Neural progenitor cell (in vitro differentiated cells): ENCODE data around the gene SLC4A2. TPM values are rescaled to one million over a fixed set of nuclear protein-coding genes. Genes with fewer than 3 reads are reported as not detected.

ENCODE experiments used
- DNase-seq: peaks from one replicate; pipeline ENCODE4 v3.0.0-alpha.2; 2016; ENCODE audit warnings: low spot score
- H2AFZ ChIP-seq: fragments of 200-600 bp; sonication (generic); replicated peaks from 2 replicates; pipeline ENCODE4 v1.6.1; 2016; ENCODE audit warnings: antibody characterized with exemption
- H3F3A ChIP-seq: fragments of 200-600 bp; sonication (generic); 2 replicates; pipeline ENCODE4 v1.6.1; 2016; ENCODE audit warnings: antibody characterized with exemption, low read depth
- H3K27ac ChIP-seq: fragments of 200-600 bp; sonication (generic); 2 replicates; pipeline ENCODE4 v1.5.1; 2016; ENCODE audit warnings: mild to moderate bottlenecking
- H3K27me3 ChIP-seq: fragments of 200-600 bp; sonication (generic); 2 replicates; pipeline ENCODE4 v1.6.1; 2016; ENCODE audit warnings: mild to moderate bottlenecking, moderate library complexity
- H3K36me3 ChIP-seq: fragments of 200-600 bp; sonication (generic); 2 replicates; pipeline ENCODE4 v1.5.1; 2016
- H3K4me1 ChIP-seq: fragments of 200-600 bp; sonication (generic); 2 replicates; pipeline ENCODE4 v1.6.1; 2016; ENCODE audit warnings: mixed run types
- H3K4me2 ChIP-seq: fragments of 200-600 bp; sonication (generic); 2 replicates; pipeline ENCODE4 v1.6.1; 2016
- H3K4me3 ChIP-seq: fragments of 200-600 bp; sonication (generic); 2 replicates; pipeline ENCODE4 v1.5.1; 2016
- H3K79me2 ChIP-seq: fragments of 200-600 bp; sonication (generic); 2 replicates; pipeline ENCODE4 v1.6.1; 2016; ENCODE audit warnings: low read depth
- H3K9ac ChIP-seq: fragments of 200-600 bp; sonication (generic); 2 replicates; pipeline ENCODE4 v1.6.1; 2016
- H3K9me3 ChIP-seq: fragments of 200-600 bp; sonication (generic); 2 replicates; pipeline ENCODE4 v1.5.1; 2016; ENCODE audit warnings: low read depth
- H4K20me1 ChIP-seq: fragments of 200-600 bp; sonication (generic); 2 replicates; pipeline ENCODE4 v1.6.1; 2016; ENCODE audit warnings: low read depth
- H3K27ac Mint-ChIP-seq: 3 replicates; pipeline ENCODE4 v1.8.0; 2021; ENCODE audit warnings: mixed read lengths
- H3K27me3 Mint-ChIP-seq: 2 replicates; pipeline ENCODE4 v1.8.0; 2022; ENCODE audit warnings: low read depth, mild to moderate bottlenecking, inconsistent platforms, moderate library complexity, mixed read lengths; ENCODE audit not compliant: insufficient read depth
- H3K36me3 Mint-ChIP-seq: 3 replicates; pipeline ENCODE4 v1.8.0; 2021; ENCODE audit warnings: mixed read lengths
- H3K4me1 Mint-ChIP-seq: 3 replicates; pipeline ENCODE4 v1.8.0; 2021; ENCODE audit warnings: mixed read lengths
- H3K4me3 Mint-ChIP-seq: 3 replicates; pipeline ENCODE4 v1.8.0; 2021; ENCODE audit warnings: mild to moderate bottlenecking, moderate library complexity, mixed read lengths
- H3K9me3 Mint-ChIP-seq: 3 replicates; pipeline ENCODE4 v1.8.0; 2020; ENCODE audit warnings: mixed read lengths
- EZH2 ChIP-seq: fragments of 200-600 bp; sonication (generic); IDR thresholded peaks from 2 replicates; pipeline ENCODE4 v1.6.1; 2017; ENCODE audit warnings: antibody characterized with exemption, mild to moderate bottlenecking, moderate library complexity
- EZH2phosphoT487 ChIP-seq: fragments of 200-600 bp; sonication (generic); IDR thresholded peaks from 2 replicates; pipeline ENCODE4 v1.6.1; 2017; ENCODE audit warnings: antibody characterized with exemption
- total RNA-seq: library from RNA; depleted of rRNA; stranded (reverse); fragments of >200 nt; gene quantifications from 2 replicates; pipeline ENCODE4 v1.2.3, GENCODE V29; 2015; ENCODE audit warnings: low replicate concordance
- TF ChIP-seq, protein P1 (sequence below): fragments of 200-600 bp; sonication (generic); IDR thresholded peaks from 2 replicates; pipeline ENCODE4 v1.5.1; 2017; ENCODE audit warnings: antibody characterized with exemption, mild to moderate bottlenecking

Gene SLC4A2
- total RNA-seq, 1 donor from 2014 or later: 26.1 TPM

DNA sequence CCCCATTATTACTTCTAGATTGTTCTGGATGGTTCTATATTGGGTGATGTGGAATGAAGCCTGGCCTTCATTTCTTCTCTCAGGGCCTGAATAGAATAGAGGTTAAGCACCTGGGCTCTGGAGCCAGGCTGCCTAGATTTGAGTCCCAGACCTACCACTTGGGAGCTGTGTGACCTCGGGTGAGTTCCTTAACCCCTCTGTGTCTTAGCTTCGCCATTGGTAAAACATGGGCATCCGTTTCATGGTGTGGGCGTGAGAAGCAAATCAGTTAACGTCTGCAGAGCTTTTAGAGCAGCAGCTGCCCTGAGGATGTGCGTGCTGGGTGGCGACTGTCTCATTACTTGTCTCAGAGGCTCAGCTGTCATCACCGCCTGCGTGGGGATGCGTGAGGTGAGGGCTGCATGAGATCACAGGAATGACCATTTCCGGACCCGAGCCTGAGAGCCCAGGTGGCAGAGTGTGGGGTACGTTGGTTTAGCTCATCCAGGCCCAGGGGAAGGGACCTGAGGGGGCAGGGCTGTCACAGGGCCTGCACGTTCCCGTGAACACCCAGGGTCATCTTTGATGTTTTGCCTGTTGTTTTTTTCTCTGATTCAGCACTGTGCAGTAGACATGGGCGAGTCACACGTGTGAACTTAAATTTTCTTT, 36.6 kb downstream of the SLC4A2 start:
- H3K9me3 ChIP-seq: no peaks in the 10 kb centered on the region
- peaks cover 6% of the 10 kb centered on the region for H3F3A ChIP-seq
- H3K4me3 Mint-ChIP-seq: no peak overlapping the region
- peaks cover 97% of the 10 kb centered on the region for H3K79me2 ChIP-seq
- H3K36me3 Mint-ChIP-seq: peaks cover 7% of the 10 kb centered on the region
- H3K27me3 ChIP-seq: no peaks in the 10 kb centered on the region
- no peak overlapping the region for H2AFZ ChIP-seq
- H3K4me1 ChIP-seq: peaks cover 6% of the 10 kb centered on the region
- H3K4me1 Mint-ChIP-seq: peaks cover 6% of the 10 kb centered on the region
- no peak overlapping the region for H3K27ac ChIP-seq
- H3K9me3 Mint-ChIP-seq: no peaks in the 10 kb centered on the region
- H3K4me2 ChIP-seq: no peak overlapping the region
- no peak overlapping the region for H3K4me3 ChIP-seq
- H4K20me1 ChIP-seq: peaks cover 81% of the 10 kb centered on the region
- no peaks in the 10 kb centered on the region for H3K36me3 ChIP-seq
- TF ChIP-seq EZH2 (no peak), EZH2phosphoT487 (no peak)
- TF ChIP-seq, protein P1, sequence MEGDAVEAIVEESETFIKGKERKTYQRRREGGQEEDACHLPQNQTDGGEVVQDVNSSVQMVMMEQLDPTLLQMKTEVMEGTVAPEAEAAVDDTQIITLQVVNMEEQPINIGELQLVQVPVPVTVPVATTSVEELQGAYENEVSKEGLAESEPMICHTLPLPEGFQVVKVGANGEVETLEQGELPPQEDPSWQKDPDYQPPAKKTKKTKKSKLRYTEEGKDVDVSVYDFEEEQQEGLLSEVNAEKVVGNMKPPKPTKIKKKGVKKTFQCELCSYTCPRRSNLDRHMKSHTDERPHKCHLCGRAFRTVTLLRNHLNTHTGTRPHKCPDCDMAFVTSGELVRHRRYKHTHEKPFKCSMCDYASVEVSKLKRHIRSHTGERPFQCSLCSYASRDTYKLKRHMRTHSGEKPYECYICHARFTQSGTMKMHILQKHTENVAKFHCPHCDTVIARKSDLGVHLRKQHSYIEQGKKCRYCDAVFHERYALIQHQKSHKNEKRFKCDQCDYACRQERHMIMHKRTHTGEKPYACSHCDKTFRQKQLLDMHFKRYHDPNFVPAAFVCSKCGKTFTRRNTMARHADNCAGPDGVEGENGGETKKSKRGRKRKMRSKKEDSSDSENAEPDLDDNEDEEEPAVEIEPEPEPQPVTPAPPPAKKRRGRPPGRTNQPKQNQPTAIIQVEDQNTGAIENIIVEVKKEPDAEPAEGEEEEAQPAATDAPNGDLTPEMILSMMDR: no peak
- H3K9ac ChIP-seq: no peak overlapping the region
- DNase-seq: no peak
- peaks cover 10% of the 10 kb centered on the region for H3K27me3 Mint-ChIP-seq
- H3K27ac Mint-ChIP-seq: no peak overlapping the region

DNA sequence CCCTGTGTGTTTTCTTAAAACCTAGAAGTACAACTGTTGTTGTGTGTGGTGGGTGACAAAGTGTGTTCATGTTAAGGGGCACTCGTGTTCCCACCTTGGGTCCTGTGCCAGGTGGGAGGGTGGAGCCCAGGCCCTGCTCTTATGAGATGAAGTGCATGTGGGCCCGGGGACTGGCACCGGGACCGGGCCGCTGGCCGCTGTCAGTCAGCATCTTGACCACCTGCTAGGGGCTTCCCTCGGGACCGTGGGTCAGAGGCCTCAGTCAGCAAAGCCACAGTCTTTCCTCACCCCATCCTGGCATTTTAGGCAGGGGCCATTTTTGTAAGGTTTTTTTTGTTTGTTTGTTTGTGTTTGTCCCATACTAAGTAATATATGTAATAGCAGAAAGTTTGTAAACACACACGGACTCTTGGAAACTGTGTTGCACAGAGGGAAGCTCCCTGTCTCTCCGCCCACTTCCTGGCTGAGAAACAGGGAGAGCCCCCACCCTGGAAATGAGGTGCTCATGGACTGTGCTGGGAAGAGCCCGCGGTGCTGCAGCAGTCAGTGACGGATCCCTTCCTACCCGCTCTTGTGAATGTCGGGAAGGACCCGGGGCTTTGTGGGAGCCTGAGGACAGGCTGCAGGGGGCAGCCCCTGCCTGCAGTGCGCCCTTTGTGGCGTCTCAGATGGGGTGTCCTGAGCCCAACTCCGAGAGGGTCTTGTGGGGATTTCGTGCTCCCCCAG, 40.3 kb downstream of the SLC4A2 start:
- H3F3A ChIP-seq: no peaks in the 10 kb centered on the region
- Mint-ChIP-seq H3K4me3 (no peak overlapping the region), H3K36me3 (peaks cover 6% of the 10 kb centered on the region), H3K27me3 (peaks cover 4% of the 10 kb centered on the region), H3K27ac (no peak overlapping the region), H3K4me1 (no peaks in the 10 kb centered on the region), H3K9me3 (no peaks in the 10 kb centered on the region)
- H3K4me2 ChIP-seq: no peak overlapping the region
- no peak for DNase-seq
- no peak overlapping the region for H3K27ac ChIP-seq
- H3K9me3 ChIP-seq: no peaks in the 10 kb centered on the region
- peaks cover 81% of the 10 kb centered on the region for H4K20me1 ChIP-seq
- H3K4me1 ChIP-seq: peaks cover 11% of the 10 kb centered on the region
- H2AFZ ChIP-seq: no peak overlapping the region
- peaks cover 7% of the 10 kb centered on the region for H3K27me3 ChIP-seq
- no peaks in the 10 kb centered on the region for H3K36me3 ChIP-seq
- peaks cover 83% of the 10 kb centered on the region for H3K79me2 ChIP-seq
- H3K9ac ChIP-seq: no peak overlapping the region
- H3K4me3 ChIP-seq: no peak overlapping the region
- TF ChIP-seq, protein P1: no peak
- TF ChIP-seq EZH2 (no peak), EZH2phosphoT487 (no peak)

GRCh38 chr7:151100921-151101320, 41.5 kb downstream of the SLC4A2 start:
- Histone ChIP-seq H3K36me3 (no peaks in the 10 kb centered on the region), H3K9ac (no peak overlapping the region), H3K9me3 (no peaks in the 10 kb centered on the region), H3K79me2 (peaks cover 71% of the 10 kb centered on the region), H3K4me1 (peaks cover 12% of the 10 kb centered on the region), H3K4me2 (no peak overlapping the region), H3K4me3 (no peak overlapping the region), H3F3A (no peaks in the 10 kb centered on the region), H3K27me3 (peaks cover 7% of the 10 kb centered on the region), H3K27ac (no peak overlapping the region), H4K20me1 (peaks cover 72% of the 10 kb centered on the region), H2AFZ (no peak overlapping the region)
- TF ChIP-seq EZH2: no peak
- TF ChIP-seq, protein P1: no peak
- TF ChIP-seq EZH2phosphoT487: no peak
- Mint-ChIP-seq H3K9me3 (no peaks in the 10 kb centered on the region), H3K36me3 (peaks cover 6% of the 10 kb centered on the region), H3K4me3 (no peak overlapping the region), H3K4me1 (no peaks in the 10 kb centered on the region), H3K27me3 (peaks cover 2% of the 10 kb centered on the region), H3K27ac (peak overlapping the region; percentile 66)
- DNase-seq: no peak
